ENCODE data around the gene RNGTT. TPM values are rescaled to one million over a fixed set of nuclear protein-coding genes. Genes with fewer than 3 reads are reported as not detected.
"Not testable (repeated sequence)": the region's sequence is repeated elsewhere in the genome, so short reads cannot be mapped to it uniquely, and the experiment has no call there.

RNGTT gene
- total RNA-seq, 1 experiment from 2014 or later: 18.2 TPM

DNA sequence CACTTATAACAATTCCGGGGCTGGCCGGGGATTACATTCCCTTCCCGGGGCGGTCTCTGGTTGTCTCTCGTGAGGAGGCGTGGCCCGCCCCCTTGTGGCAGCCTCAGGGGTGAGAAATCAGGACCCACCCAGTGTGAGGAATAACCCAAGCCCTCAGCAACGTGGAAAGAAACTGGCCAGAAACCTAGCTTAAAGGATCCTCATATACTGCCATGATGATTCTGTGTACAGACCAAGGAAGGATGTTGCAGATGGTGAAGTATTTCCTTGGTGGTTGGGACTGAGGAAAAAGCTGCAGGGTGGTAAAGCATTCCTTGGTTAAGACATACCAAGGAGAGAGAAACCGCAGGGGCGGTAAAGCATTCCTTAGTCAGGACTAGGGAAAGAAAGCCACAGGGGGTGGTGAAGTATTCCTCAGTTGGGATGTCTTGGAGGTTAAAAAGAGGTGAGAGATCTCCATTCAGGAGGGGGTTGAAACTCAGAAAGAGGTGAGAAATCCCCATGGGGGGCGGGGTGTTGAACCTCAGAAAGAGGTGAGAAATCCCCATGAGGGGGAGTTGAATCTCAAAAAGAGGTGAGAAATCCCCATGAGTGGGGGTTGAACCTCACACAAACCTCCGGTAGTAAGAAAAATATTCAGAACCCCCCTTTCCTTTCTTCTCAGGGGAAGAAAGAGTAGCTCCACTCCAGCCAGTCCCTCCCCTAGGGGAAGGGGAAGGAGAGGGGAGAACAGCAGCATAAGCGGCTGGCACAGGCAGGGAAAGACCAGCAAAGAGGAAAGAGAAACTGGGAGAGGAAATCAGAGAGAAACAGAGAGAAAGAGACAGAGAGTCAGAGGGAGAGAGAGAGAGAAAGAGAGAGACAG, 238.1 kb downstream of the RNGTT start:
- DNase-seq (ENCODE audit: low spot score): peak; percentile 67

GRCh38 chr6:88722686-88723085, 240.7 kb downstream of the RNGTT start:
- no peak for DNase-seq (ENCODE audit: low spot score)

- DNase-seq (ENCODE audit: low spot score): not testable (repeated sequence)
Measured at GRCh38 chr6:88716399-88716798, 247.0 kb downstream of the RNGTT start.

DNA sequence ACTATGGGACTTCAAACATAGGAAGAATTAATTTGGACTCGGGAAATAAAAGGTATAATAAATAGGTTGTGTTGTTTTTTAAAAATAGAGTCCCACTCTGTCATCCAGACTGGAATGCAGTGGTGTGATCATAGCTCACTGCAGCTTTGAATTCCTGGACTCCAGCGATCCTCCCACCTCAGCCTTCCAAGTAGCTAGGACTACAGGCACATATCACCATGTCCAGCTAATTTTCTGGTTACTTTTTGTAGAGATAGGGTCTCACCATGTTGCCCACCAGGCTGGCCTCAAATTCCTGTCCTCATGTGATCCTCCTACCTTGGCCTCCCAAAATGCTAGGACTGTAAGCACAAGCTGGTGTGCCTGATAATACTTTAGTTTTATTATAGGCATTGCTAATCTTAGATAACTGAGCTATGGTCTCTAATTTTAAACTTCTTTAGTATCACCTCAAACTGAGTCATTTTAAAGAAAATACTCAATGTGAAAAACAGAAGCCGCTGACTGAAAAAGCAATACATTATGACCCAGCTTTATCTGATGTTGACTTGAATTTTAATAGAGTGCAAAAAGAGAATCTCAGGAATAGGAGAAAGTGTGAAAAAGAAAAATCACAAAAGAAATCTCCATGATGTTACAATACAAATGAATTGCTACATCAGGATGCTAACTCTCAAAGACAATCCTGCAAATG, 251.0 kb downstream of the RNGTT start:
- no peak for DNase-seq (ENCODE audit: low spot score)

- DNase-seq (ENCODE audit: low spot score): no peak
Measured at GRCh38 chr6:88709819-88710246, 253.6 kb downstream of the RNGTT start.

GRCh38 chr6:88708197-88708744, 255.1 kb downstream of the RNGTT start:
- no peak for DNase-seq (ENCODE audit: low spot score)

- no peak for DNase-seq (ENCODE audit: low spot score)
Measured at GRCh38 chr6:88705601-88706000, 257.8 kb downstream of the RNGTT start.

GRCh38 chr6:88704980-88705379, 258.4 kb downstream of the RNGTT start:
- no peak for DNase-seq (ENCODE audit: low spot score)

GRCh38 chr6:88702956-88703556, 260.4 kb downstream of the RNGTT start:
- DNase-seq (ENCODE audit: low spot score): no peak

GRCh38 chr6:88698661-88699060, 264.8 kb downstream of the RNGTT start:
- DNase-seq (ENCODE audit: low spot score): no peak

DNA sequence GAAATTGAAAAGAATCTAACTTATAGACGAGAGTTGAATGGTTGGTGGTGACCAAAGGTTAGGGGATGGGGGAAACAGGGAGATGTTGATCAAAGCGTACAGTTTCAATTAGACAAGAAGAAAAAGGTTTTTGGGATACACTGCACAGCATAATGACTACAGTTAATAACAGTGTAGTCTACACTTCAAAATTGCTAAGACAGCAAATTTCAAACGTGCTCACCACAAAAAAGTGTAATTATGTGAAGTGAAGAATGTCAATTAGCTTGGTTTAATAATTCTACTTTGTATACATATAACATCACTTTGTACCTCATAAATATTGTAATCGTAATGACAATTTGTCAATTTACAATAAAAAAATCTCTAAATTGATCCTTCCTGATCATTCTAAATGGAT, 267.5 kb downstream of the RNGTT start:
- no peak for DNase-seq (ENCODE audit: low spot score)

DNA sequence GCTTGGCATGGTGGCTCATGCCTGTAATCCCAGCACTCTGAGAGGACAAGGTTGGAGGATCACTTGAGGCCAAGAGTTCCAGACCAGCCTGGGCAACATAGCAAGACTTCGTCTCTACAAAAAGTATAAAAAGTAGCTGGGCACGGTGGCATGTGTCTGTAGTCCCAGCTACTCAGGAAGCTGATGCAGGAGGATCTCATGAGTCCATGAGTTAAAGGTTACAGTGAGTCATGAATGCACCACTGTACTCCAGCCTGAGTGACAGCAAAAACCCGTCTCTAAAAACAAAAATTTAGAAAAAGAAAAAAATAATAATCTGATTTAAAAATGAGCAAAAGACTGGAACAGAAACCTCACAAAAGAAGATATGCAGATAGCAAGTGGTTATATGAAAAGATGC, 279.7 kb downstream of the RNGTT start:
- no peak for DNase-seq (ENCODE audit: low spot score)

DNA sequence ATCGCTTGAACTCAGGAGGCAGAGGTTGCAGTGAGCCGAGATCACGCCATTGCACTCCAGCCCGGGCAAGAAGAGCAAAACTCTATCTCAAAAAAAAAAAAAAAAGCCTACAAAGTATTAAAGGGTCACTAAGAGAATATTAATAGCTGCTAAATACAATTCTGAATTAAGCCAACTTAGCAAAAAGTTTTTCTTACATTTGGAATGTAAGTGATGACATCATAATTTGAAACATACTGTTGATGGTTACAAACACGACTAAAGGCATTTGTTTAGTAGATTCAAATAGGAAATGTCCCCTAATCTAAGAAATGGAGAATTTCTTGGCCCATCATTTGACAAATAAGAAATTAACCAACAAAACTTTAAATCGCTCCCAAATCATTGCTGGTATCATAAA, 282.8 kb downstream of the RNGTT start:
- DNase-seq (ENCODE audit: low spot score): no peak

GRCh38 chr6:88679841-88680240, 283.6 kb downstream of the RNGTT start:
- DNase-seq (ENCODE audit: low spot score): no peak

- no peak for DNase-seq (ENCODE audit: low spot score)
Measured at GRCh38 chr6:88677356-88677755, 286.1 kb downstream of the RNGTT start.

DNA sequence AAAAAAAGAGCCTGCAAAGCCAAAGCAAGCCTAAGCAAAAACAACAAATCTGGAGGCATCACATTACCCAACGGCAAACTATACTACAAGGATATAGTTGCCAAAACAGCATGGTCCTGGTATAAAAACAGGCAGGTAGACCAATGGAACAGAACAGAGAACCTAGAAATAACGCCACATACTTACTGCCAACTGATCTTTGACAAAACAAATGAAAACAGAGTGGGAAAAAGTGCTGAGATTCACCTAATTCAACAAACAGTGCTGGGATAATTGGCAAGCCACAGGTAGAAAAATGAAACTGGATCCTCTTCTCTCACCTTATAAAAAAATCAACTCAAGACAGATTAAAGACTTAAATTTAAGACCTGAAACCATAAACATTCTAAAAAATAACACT, 291.8 kb downstream of the RNGTT start:
- DNase-seq (ENCODE audit: low spot score): no peak

DNA sequence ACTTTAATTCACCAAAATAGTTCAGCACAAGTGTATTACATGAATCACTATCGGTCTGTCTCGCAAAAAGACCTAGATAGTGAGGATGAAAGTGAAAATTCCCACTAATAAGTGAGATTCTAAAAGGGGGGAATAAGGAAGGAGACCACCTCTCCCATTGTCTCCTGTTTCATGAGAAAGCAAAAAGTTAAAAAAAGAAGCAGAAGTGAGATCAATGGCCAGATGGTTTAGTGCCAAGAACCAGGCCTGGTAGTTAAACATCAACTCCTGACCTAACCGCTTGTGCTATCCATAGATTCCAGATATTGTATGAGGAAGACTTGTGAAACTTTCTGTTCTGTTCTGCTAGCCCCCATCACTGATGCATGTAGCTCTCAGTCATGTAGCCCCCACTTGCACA, 293.0 kb downstream of the RNGTT start:
- no peak for DNase-seq (ENCODE audit: low spot score)

- DNase-seq (ENCODE audit: low spot score): no peak
Measured at GRCh38 chr6:88669475-88669874, 293.9 kb downstream of the RNGTT start.

GRCh38 chr6:88666901-88667300, 296.5 kb downstream of the RNGTT start:
- no peak for DNase-seq (ENCODE audit: low spot score)

- DNase-seq (ENCODE audit: low spot score): no peak
Measured at GRCh38 chr6:88665131-88665530, 298.3 kb downstream of the RNGTT start.

DNA sequence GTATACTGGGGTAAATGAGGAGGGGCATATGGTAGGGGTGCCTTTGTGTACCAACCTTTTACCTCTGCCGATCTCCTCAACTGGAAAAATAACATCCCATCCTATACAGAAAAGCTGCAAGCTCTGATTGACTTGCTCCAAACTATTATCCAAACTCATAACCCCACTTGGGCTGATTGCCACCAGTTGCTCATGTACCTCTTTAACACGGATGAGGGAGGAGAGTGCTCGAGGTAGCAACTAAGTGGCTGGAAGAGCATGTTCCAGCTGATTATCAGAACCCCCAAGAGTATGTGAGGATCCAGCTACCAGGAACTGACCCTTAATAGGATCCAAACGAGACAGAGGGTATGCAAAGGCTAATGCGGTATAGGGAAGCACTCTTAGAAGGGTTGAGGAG, 299.6 kb downstream of the RNGTT start:
- no peak for DNase-seq (ENCODE audit: low spot score)

- DNase-seq (ENCODE audit: low spot score): no peak
Measured at GRCh38 chr6:88662653-88663174, 300.7 kb downstream of the RNGTT start.

Measured in H4 (cell line).